ENCODE measurements around the gene NODAL. TPM values are rescaled to one million over a fixed set of nuclear protein-coding genes. Genes with fewer than 3 reads are reported as not detected.

NODAL gene
- total and polyA plus RNA-seq, 2 experiments from 2014 or later: 11.2 to 28.4 TPM

- no peak for ATAC-seq
- H3K4me2 ChIP-seq: no peak overlapping the region
- Mint-ChIP-seq H3K27me3 (ENCODE audit: insufficient read depth, low read depth, poor library complexity) (peaks cover 6% of the 10 kb centered on the region), H3K27ac (peak overlapping the region; percentile 7; the same call in 1 of the 2 replicates), H3K36me3 (ENCODE audit: low read depth) (peaks cover 41% of the 10 kb centered on the region), H3K4me3 (no peak overlapping the region; the same call in 2 of the 3 replicates), H3K9me3 (peaks cover 6% of the 10 kb centered on the region; the same call in 2 of the 3 replicates), H3K4me1 (peaks cover 56% of the 10 kb centered on the region)
- peaks cover 92% of the 10 kb centered on the region for H3K79me2 ChIP-seq (replicated peaks; ENCODE audit: insufficient read depth)
- no peaks in the 10 kb centered on the region; the same call in 1 of the 2 replicates for H3K36me3 ChIP-seq (ENCODE audit: insufficient read depth)
- H3K4me1 ChIP-seq (ENCODE audit: insufficient read depth): peaks cover 52% of the 10 kb centered on the region
- no peak for DNase-seq (ENCODE audit: low spot score)
- no peaks in the 10 kb centered on the region for H3K27me3 ChIP-seq (ENCODE audit: insufficient read depth)
- TF ChIP-seq NANOG (IDR thresholded peaks at IDR 0.05; ENCODE audit: borderline replicate concordance) (no peak), POLR2AphosphoS5 (IDR thresholded peaks at IDR 0.05; ENCODE audit: low read depth) (no peak), ZNF331 (CRISPR knock-in tag; IDR thresholded peaks at IDR 0.05; ENCODE audit: low read depth) (no peak), EZH2phosphoT487 (IDR thresholded peaks at IDR 0.05; ENCODE audit: unreplicated experiment) (no peak), REST (IDR thresholded peaks at IDR 0.05; ENCODE audit: unreplicated experiment) (no peak), ZNF114 (CRISPR knock-in tag; IDR thresholded peaks at IDR 0.05) (no peak), CREB1 (CRISPR knock-in tag; IDR thresholded peaks at IDR 0.05; ENCODE audit: low read depth) (no peak), JUNB (IDR thresholded peaks at IDR 0.05; ENCODE audit: unreplicated experiment) (no peak), ZNF462 (CRISPR knock-in tag; IDR thresholded peaks at IDR 0.05) (no peak), EZH2 (IDR thresholded peaks at IDR 0.05; ENCODE audit: low read depth, unreplicated experiment) (no peak), STAT1 (IDR thresholded peaks at IDR 0.05; ENCODE audit: unreplicated experiment) (no peak)
- TF ChIP-seq, protein P1, sequence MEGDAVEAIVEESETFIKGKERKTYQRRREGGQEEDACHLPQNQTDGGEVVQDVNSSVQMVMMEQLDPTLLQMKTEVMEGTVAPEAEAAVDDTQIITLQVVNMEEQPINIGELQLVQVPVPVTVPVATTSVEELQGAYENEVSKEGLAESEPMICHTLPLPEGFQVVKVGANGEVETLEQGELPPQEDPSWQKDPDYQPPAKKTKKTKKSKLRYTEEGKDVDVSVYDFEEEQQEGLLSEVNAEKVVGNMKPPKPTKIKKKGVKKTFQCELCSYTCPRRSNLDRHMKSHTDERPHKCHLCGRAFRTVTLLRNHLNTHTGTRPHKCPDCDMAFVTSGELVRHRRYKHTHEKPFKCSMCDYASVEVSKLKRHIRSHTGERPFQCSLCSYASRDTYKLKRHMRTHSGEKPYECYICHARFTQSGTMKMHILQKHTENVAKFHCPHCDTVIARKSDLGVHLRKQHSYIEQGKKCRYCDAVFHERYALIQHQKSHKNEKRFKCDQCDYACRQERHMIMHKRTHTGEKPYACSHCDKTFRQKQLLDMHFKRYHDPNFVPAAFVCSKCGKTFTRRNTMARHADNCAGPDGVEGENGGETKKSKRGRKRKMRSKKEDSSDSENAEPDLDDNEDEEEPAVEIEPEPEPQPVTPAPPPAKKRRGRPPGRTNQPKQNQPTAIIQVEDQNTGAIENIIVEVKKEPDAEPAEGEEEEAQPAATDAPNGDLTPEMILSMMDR (conservative IDR thresholded peaks at IDR 0.05; ENCODE audit: low read depth in 2 of 2): no peak
- TF ChIP-seq, protein P2, sequence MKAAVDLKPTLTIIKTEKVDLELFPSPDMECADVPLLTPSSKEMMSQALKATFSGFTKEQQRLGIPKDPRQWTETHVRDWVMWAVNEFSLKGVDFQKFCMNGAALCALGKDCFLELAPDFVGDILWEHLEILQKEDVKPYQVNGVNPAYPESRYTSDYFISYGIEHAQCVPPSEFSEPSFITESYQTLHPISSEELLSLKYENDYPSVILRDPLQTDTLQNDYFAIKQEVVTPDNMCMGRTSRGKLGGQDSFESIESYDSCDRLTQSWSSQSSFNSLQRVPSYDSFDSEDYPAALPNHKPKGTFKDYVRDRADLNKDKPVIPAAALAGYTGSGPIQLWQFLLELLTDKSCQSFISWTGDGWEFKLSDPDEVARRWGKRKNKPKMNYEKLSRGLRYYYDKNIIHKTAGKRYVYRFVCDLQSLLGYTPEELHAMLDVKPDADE (IDR thresholded peaks at IDR 0.05): no peak
- H2AFZ ChIP-seq: no peak overlapping the region
- H3K9me2 ChIP-seq (ENCODE audit: insufficient read depth): no peaks in the 10 kb centered on the region
- H3K27ac ChIP-seq (ENCODE audit: low read depth): no peak overlapping the region
- peaks cover 15% of the 10 kb centered on the region; the same call in 1 of the 2 replicates for H3F3A ChIP-seq (replicated peaks; ENCODE audit: low read depth)
- H3K4me3 ChIP-seq: no peak overlapping the region
- peaks cover 59% of the 10 kb centered on the region for H4K20me1 ChIP-seq (replicated peaks; ENCODE audit: insufficient read depth)
Observed at GRCh38 chr10:70409772-70410171, 31.7 kb downstream of the NODAL start.

Measured in GM23338 (cell line).